ENCODE results near the gene VSNL1. TPM values are rescaled to one million over a fixed set of nuclear protein-coding genes. Genes with fewer than 3 reads are reported as not detected.

VSNL1 gene
- total and polyA plus RNA-seq, 2 donors (not counting 1 experiment from before 2014, with no cell fraction given): 1.2 to 3.9 TPM

DNA sequence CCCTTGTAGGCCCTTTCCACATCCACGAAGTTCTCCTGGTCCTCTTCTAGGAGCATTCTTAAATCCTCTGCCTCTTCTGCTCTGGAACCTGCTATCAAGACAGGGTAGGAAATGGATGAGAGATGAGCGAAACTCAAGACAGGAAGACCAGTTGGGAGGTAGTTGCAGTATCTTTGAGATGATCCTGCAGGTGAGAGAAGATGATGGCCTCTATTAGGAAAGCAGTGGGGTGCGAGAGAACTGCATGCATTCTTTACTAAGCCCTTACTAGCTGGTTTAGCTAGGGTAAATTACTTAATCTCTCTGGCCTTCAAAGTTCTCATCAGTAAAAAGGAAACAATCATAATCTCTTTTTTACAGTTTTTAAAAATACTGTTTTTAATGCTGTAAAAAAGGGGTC is 47.0 kb downstream of the VSNL1 start:
- Histone ChIP-seq H3K27ac (ENCODE audit: insufficient read depth, low read length) (no peak overlapping the region), H4K20me1 (ENCODE audit: control insufficient read depth, extremely low read depth, insufficient read depth, low read length) (no peaks in the 10 kb centered on the region), H3K9me3 (ENCODE audit: control insufficient read depth, insufficient read depth, low read depth, low read length) (no peaks in the 10 kb centered on the region), H3K4me3 (replicated peaks in 1 of 4; ENCODE audit: control extremely low read depth in 1 of 4, insufficient read depth in 1 of 4, low read depth in 3 of 4, low read length in 4 of 4) (no peak overlapping the region), H3K79me2 (ENCODE audit: control insufficient read depth, insufficient read depth, low read length) (no peaks in the 10 kb centered on the region), H3K27me3 (ENCODE audit: control insufficient read depth, insufficient read depth, low read length) (no peaks in the 10 kb centered on the region), H3K4me1 (ENCODE audit: control insufficient read depth, extremely low read depth, insufficient read depth, low read length) (peaks cover 2% of the 10 kb centered on the region), H3K4me2 (ENCODE audit: extremely low read depth, insufficient read depth, low read length) (no peak overlapping the region), H3K9ac (ENCODE audit: insufficient read depth, low read length) (no peak overlapping the region), H3K36me3 (ENCODE audit: control insufficient read depth, insufficient read depth, low read length) (no peaks in the 10 kb centered on the region), H2AFZ (ENCODE audit: low read length) (no peak overlapping the region)
- no peak for DNase-seq (ENCODE audit: low read depth in 2 of 2)
- TF ChIP-seq EZH2 (IDR thresholded peaks at IDR 0.05; ENCODE audit: low read length, missing control alignments): no peak
- TF ChIP-seq, protein P1, sequence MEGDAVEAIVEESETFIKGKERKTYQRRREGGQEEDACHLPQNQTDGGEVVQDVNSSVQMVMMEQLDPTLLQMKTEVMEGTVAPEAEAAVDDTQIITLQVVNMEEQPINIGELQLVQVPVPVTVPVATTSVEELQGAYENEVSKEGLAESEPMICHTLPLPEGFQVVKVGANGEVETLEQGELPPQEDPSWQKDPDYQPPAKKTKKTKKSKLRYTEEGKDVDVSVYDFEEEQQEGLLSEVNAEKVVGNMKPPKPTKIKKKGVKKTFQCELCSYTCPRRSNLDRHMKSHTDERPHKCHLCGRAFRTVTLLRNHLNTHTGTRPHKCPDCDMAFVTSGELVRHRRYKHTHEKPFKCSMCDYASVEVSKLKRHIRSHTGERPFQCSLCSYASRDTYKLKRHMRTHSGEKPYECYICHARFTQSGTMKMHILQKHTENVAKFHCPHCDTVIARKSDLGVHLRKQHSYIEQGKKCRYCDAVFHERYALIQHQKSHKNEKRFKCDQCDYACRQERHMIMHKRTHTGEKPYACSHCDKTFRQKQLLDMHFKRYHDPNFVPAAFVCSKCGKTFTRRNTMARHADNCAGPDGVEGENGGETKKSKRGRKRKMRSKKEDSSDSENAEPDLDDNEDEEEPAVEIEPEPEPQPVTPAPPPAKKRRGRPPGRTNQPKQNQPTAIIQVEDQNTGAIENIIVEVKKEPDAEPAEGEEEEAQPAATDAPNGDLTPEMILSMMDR (conservative IDR thresholded peaks at IDR 0.05 in 1 of 2, IDR thresholded peaks at IDR 0.05 in 1 of 2; ENCODE audit: low read depth in 1 of 2, low read length in 2 of 2): no peak

DNA sequence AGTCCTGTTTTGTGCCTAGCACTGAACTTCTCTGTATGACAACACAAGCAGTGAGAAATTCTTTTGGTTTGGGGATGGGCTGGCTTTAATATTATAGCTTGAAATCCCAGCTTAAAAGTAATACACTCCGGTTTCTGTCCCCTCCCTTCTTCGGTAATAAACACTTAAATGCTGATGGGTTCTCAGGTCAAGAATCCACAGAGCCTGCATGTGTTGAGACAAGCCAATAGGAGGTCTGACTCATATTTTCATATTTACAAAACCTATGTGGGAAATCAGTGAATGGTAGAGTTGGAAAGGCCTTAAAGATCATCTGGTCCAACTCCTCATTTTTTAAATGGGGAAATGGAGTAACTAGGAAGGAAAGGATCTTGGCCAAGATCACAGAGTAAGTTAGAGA is 47.5 kb downstream of the VSNL1 start:
- TF ChIP-seq, protein P1 (conservative IDR thresholded peaks at IDR 0.05 in 1 of 2, IDR thresholded peaks at IDR 0.05 in 1 of 2; ENCODE audit: low read depth in 1 of 2, low read length in 2 of 2): no peak
- TF ChIP-seq EZH2 (IDR thresholded peaks at IDR 0.05; ENCODE audit: low read length, missing control alignments): no peak
- H3K4me2 ChIP-seq (ENCODE audit: extremely low read depth, insufficient read depth, low read length): no peak overlapping the region
- peaks cover 2% of the 10 kb centered on the region for H3K4me1 ChIP-seq (ENCODE audit: control insufficient read depth, extremely low read depth, insufficient read depth, low read length)
- H3K27me3 ChIP-seq (ENCODE audit: control insufficient read depth, insufficient read depth, low read length): no peaks in the 10 kb centered on the region
- H3K4me3 ChIP-seq (replicated peaks in 1 of 4; ENCODE audit: control extremely low read depth in 1 of 4, insufficient read depth in 1 of 4, low read depth in 3 of 4, low read length in 4 of 4): no peak overlapping the region
- no peaks in the 10 kb centered on the region for H3K9me3 ChIP-seq (ENCODE audit: control insufficient read depth, insufficient read depth, low read depth, low read length)
- H3K36me3 ChIP-seq (ENCODE audit: control insufficient read depth, insufficient read depth, low read length): no peaks in the 10 kb centered on the region
- DNase-seq (ENCODE audit: low read depth in 2 of 2): peak; percentile 17 to 57
- no peaks in the 10 kb centered on the region for H4K20me1 ChIP-seq (ENCODE audit: control insufficient read depth, extremely low read depth, insufficient read depth, low read length)
- H3K79me2 ChIP-seq (ENCODE audit: control insufficient read depth, insufficient read depth, low read length): no peaks in the 10 kb centered on the region
- H3K9ac ChIP-seq (ENCODE audit: insufficient read depth, low read length): no peak overlapping the region
- no peak overlapping the region for H2AFZ ChIP-seq (ENCODE audit: low read length)
- H3K27ac ChIP-seq (ENCODE audit: insufficient read depth, low read length): no peak overlapping the region

DNA sequence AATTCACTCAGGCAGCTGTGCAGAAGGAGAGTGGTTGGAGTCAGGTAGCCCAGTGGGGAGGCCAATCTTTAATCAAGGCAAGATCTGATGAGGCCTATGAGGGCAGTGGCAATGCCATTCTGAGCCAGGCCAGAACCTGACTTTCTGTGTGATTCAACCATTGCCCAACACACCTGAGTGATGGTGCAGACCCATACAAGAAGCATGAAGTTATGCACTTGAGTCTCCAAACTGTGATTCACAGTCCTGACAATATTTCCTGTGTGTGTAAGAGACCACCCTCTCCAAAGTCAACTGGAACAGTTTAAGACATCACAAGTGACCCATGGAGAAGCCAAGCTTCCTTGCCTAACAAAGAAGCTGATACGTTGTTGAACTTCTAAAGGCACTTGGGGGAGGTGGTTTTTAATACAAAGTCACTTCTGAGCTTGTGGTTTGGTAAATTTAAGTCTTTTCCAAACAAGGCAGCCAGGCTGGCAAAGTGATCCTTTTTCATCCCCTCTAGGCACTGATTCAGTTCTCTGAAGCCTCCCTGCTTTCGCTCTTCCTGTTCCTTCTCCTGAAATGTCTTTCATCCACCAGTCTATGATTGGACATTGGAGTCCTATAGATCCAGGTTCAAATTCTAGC is 49.0 kb downstream of the VSNL1 start:
- Histone ChIP-seq H3K27me3 (ENCODE audit: control insufficient read depth, insufficient read depth, low read length) (no peaks in the 10 kb centered on the region), H4K20me1 (ENCODE audit: control insufficient read depth, extremely low read depth, insufficient read depth, low read length) (no peaks in the 10 kb centered on the region), H3K79me2 (ENCODE audit: control insufficient read depth, insufficient read depth, low read length) (no peaks in the 10 kb centered on the region), H3K27ac (ENCODE audit: insufficient read depth, low read length) (no peak overlapping the region), H3K4me2 (ENCODE audit: extremely low read depth, insufficient read depth, low read length) (no peak overlapping the region), H3K4me1 (ENCODE audit: control insufficient read depth, extremely low read depth, insufficient read depth, low read length) (peaks cover 12% of the 10 kb centered on the region), H3K9me3 (ENCODE audit: control insufficient read depth, insufficient read depth, low read depth, low read length) (no peaks in the 10 kb centered on the region), H3K9ac (ENCODE audit: insufficient read depth, low read length) (no peak overlapping the region), H3K36me3 (ENCODE audit: control insufficient read depth, insufficient read depth, low read length) (no peaks in the 10 kb centered on the region), H2AFZ (ENCODE audit: low read length) (no peak overlapping the region), H3K4me3 (replicated peaks in 1 of 4; ENCODE audit: control extremely low read depth in 1 of 4, insufficient read depth in 1 of 4, low read depth in 3 of 4, low read length in 4 of 4) (no peak overlapping the region)
- TF ChIP-seq, protein P1 (conservative IDR thresholded peaks at IDR 0.05 in 1 of 2, IDR thresholded peaks at IDR 0.05 in 1 of 2; ENCODE audit: low read depth in 1 of 2, low read length in 2 of 2): no peak
- TF ChIP-seq EZH2 (IDR thresholded peaks at IDR 0.05; ENCODE audit: low read length, missing control alignments): no peak
- DNase-seq (ENCODE audit: low read depth in 2 of 2): peak in 1 of 2 donors; percentile 22

Data from fibroblast of lung (primary cell).